OCI-LY3 (cell line): ENCODE results near the gene ATP1A1.

Experiments
- EZH2phosphoT487 ChIP-seq: fragments of 200-600 bp; shearing (Covaris generic); IDR thresholded peaks from 2 replicates; pipeline ENCODE4 v1.6.1; 2018; ENCODE audit warnings: antibody characterized with exemption, mixed run types, low read depth
- TF ChIP-seq, protein P1 (sequence below): fragments of 200-600, 300-600 bp; sonication (generic); IDR thresholded peaks from 2 replicates; pipeline ENCODE4 v1.5.1; 2014; ENCODE audit warnings: antibody characterized with exemption, low read length, low read depth

DNA sequence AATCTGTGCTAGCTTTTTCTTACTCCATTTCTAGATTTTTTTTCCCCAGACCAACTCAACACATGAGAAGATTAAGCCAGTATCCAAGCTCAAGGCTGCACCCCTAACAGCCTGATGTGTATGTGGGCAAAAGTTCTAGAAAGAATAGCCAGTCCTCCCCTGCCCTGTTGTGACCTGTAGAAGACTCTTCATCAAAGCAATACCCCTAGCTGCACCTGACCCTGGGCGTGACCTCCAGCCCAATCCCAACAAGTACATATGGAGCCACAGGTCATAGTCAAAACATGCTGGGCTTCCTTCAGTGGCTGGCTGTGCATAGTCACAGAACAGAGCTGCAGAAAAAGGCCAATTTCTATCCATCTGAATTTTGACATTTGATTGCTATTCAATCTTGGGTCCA is 72.5 kb downstream of the ATP1A1 start:
- TF ChIP-seq, protein P1, sequence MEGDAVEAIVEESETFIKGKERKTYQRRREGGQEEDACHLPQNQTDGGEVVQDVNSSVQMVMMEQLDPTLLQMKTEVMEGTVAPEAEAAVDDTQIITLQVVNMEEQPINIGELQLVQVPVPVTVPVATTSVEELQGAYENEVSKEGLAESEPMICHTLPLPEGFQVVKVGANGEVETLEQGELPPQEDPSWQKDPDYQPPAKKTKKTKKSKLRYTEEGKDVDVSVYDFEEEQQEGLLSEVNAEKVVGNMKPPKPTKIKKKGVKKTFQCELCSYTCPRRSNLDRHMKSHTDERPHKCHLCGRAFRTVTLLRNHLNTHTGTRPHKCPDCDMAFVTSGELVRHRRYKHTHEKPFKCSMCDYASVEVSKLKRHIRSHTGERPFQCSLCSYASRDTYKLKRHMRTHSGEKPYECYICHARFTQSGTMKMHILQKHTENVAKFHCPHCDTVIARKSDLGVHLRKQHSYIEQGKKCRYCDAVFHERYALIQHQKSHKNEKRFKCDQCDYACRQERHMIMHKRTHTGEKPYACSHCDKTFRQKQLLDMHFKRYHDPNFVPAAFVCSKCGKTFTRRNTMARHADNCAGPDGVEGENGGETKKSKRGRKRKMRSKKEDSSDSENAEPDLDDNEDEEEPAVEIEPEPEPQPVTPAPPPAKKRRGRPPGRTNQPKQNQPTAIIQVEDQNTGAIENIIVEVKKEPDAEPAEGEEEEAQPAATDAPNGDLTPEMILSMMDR = no peak
- TF ChIP-seq EZH2phosphoT487 = no peak
